RWPE1 (cell line): ENCODE measurements around the gene EEF2.

ENCODE experiments used
- CTCF ChIA-PET: fragments of 350-600 bp; sonication (Branson Sonifier 250); formaldehyde crosslinking; extraction: SDS; loops from one replicate; lab custom pipeline; 2021; lab: Yijun Ruan, JAX
- POLR2A ChIA-PET: fragments of 400-600 bp; formaldehyde crosslinking; extraction: SDS; loops from one replicate; lab custom pipeline; 2020; ENCODE audit warnings: antibody characterized with exemption; ENCODE audit not compliant: low non-redundant PET; lab: Yijun Ruan, JAX
- DNase-seq: peaks from one replicate; pipeline ENCODE4 v3.0.0; 2012; ENCODE audit warnings: low spot score
- H3K27ac ChIP-seq: fragments of 450-650 bp; 2 replicates; pipeline ENCODE4 v1.5.1; 2017
- CTCF ChIP-seq: fragments of 450-650 bp; conservative IDR thresholded peaks from 2 replicates; pipeline ENCODE4 v1.5.1; 2017; ENCODE audit warnings: low read depth, mild to moderate bottlenecking

EEF2 gene

DNA sequence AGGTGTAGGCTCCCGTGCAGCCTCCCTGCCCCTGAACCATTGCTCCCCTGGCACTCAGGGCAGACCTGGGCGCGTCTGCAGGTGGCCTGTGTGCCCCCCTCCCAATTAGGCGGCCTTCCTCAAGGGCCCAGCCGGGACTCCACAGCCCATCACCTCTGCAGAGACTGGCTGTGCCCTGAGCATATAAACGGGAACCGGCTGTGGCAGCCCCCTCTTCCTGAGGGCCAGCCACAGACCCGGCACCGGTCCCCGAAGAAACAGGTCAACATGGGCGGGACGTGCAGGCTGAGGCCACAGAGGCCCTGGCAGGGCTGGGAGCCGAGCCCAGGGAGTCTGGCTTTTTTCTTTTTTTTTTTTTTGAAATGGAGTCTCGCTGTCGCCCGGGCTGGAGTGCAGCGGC lies 34.3 kb upstream of the EEF2 start:
- no peak for TF ChIP-seq CTCF
- ChIA-PET CTCF (interaction anchor here (0.7 kb wide), 1 partner anchor 273 kb away, joined by 3 read pairs; no protein-coding TSS in a partner anchor), POLR2A (no interaction called here)
- DNase-seq, result no peak
- H3K27ac ChIP-seq, result 0 out of 2 replicates have a peak overlapping the region, but pooled peaks have one; percentile 5

- H3K27ac ChIP-seq, result 0 out of 2 replicates have a peak overlapping the region, but pooled peaks have one; percentile 5
- CTCF ChIA-PET, result interaction anchor here (0.7 kb wide), 1 partner anchor 273 kb away, joined by 3 read pairs; no protein-coding TSS in a partner anchor
- no peak for DNase-seq
- no peak for TF ChIP-seq CTCF
- POLR2A ChIA-PET, result no interaction called here
These were observed 33.7 kb upstream of the EEF2 start for GRCh38 chr19:4018775-4019504.

DNA sequence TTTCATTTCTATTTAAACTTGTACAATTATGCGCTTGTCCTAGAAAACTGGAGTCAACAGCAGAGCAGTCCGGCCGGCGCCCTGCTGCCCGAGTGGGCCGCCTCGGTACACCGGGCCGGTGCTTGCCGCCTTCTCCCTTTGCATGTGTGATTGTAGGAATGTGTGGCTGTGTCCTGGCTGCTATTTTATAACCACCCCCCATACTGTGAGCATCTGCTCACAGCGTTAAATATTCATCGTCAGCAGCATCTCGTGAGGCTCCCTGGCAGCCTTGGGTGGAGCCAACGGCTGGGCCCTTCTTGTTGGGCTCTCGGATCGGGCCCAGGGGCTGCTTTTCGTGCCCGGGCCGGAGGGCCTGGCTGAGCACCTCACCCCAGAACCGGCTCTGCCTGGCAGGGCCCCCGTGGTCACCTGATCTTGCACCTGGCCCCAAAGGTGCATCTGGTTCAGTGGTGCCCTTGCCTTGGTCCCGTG lies 32.9 kb upstream of the EEF2 start:
- ChIA-PET CTCF (no interaction called here), POLR2A (no interaction called here)
- no peak for TF ChIP-seq CTCF
- no peak overlapping the region for H3K27ac ChIP-seq
- no peak for DNase-seq

DNA sequence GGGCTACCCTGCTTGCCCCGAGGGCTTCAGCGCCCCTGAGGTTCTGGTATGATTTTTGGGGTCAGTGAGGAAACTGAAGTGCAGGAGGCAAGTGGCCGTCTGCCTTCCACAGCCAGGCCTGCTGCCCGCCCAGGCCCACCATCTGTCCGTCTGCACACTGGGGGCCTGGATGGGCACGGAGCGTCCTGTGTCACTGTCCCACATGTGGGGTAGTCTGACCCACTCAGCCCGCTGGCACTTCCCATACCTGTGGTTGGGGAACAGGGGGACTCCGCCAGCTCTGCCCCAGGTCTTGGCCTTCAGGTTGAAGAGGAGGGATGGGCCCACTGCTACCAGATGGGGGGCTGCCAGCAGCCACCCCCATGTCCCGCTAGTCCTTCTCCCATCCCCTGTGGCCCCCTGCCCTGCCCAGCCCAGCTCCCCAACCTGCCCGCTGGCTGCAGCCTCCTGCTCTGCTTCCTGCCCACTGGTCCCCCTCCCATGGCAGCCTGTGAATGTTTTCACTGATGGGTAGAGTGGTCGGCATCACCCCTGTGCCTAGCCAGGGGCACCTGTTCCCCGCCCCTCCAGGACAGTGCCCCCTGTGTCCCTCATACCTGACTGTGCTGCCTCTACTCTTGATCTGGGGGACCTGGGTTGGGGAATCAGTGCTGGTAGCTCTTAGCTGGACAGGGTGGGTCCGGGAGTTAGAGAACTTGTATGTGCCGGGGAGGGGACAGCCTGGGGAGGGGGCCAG lies 31.8 kb upstream of the EEF2 start:
- TF ChIP-seq CTCF, result no peak
- no peak overlapping the region for H3K27ac ChIP-seq
- CTCF ChIA-PET, result no interaction called here
- POLR2A ChIA-PET, result no interaction called here
- DNase-seq, result no peak

GRCh38 chr19:4016486-4016885 lies 31.2 kb upstream of the EEF2 start:
- no peak for DNase-seq
- POLR2A ChIA-PET, result no interaction called here
- no peak for TF ChIP-seq CTCF
- CTCF ChIA-PET, result no interaction called here
- H3K27ac ChIP-seq, result no peak overlapping the region

DNA sequence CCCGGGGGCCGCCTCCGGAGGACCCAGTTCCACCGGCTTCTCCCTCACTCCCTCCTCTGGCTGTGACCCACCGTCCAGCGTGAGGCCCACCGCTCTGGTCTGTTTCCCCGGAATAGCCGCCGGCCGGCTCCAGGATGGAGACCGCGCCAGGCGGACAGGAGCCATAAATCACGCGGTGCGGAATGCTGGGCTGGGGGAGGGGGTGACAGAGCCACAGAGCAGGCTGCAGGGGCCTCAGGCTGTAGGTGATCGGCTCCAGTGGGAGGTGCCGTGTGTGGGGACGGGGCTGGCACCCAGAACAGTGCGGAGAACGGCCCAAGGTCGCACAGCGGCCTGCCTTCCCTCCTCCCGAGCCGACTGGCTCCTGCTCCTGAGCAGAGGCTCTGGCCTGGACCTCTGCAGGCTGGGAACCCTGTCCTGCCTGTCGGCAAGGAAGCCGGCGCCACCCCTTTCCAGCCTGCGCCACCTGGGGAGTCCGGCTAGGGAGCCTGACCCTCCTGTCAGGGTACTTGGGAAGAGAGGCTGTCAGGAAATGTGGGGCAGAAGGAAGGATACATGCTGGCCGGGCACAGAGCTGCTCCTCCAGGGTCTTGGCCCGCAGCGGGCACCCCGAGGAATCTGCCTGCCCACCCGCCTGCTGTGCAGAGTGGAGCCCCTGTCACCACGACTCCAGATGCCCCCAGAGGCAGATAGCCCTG lies 30.6 kb upstream of the EEF2 start:
- DNase-seq, result no peak
- TF ChIP-seq CTCF, result no peak
- POLR2A ChIA-PET, result no interaction called here
- H3K27ac ChIP-seq, result no peak overlapping the region
- CTCF ChIA-PET, result no interaction called here
